Measurements from ENCODE around the gene CAPZA1. TPM values are rescaled to one million over a fixed set of nuclear protein-coding genes. Genes with fewer than 3 reads are reported as not detected.

Gene CAPZA1
- polyA plus RNA-seq, 1 of the 3 experiments (the other 2 are of a cell fraction) = 50.8 TPM

- Histone ChIP-seq H4K20me1 (ENCODE audit: insufficient read depth) (no peaks in the 10 kb centered on the region; the same call in 1 of the 2 replicates), H3K79me2 (ENCODE audit: insufficient read depth) (peaks cover 4% of the 10 kb centered on the region; the same call in 1 of the 2 replicates), H3K36me3 (replicated peaks in 1 of 2; ENCODE audit: control insufficient read depth in 1 of 2, insufficient read depth in 2 of 2, low read length in 1 of 2) (peaks cover 20 to 68% of the 10 kb centered on the region in 2 experiments), H3K27ac (ENCODE audit: low read depth in 2 of 2, low read length in 1 of 2) (no peak overlapping the region), H3K4me2 (no peak overlapping the region), H2AFZ (ENCODE audit: low read depth) (no peak overlapping the region), H3K27me3 (ENCODE audit: insufficient read depth) (no peaks in the 10 kb centered on the region), H3K9me2 (no peaks in the 10 kb centered on the region), H3K9me3 (no peaks in the 10 kb centered on the region), H3F3A (replicated peaks; ENCODE audit: insufficient read depth) (peaks cover 35% of the 10 kb centered on the region), H3K9ac (no peak overlapping the region), H3K4me1 (ENCODE audit: control insufficient read depth in 1 of 2, insufficient read depth in 2 of 2, low read depth in 1 of 2, low read length in 1 of 2) (peaks cover 25 to 32% of the 10 kb centered on the region in 2 experiments; a peak in 3 of 4 replicates), H3K4me3 (ENCODE audit: low read depth in 2 of 2, low read length in 1 of 2) (no peak overlapping the region)
- CTCF ChIA-PET = interaction anchor here (0.9 to 4.4 kb wide), 4 partner anchors 24 to 307 kb away, joined by 3 to 21 read pairs (median 5); no protein-coding TSS in a partner anchor
- WGBS (ENCODE audit: low lambda C conversion rate) = 98% methylated on average over 8 of the region's 9 CpGs
- TF ChIP-seq RXRA (IDR thresholded peaks at IDR 0.05; ENCODE audit: borderline replicate concordance, low read depth) (no peak), EP300 (IDR thresholded peaks at IDR 0.05; ENCODE audit: borderline replicate concordance in 1 of 2, low read depth in 1 of 2, low read length in 1 of 2) (no peak), TEAD4 (IDR thresholded peaks at IDR 0.05; ENCODE audit: borderline replicate concordance, insufficient read depth) (no peak), FOXJ3 (CRISPR knock-in tag; IDR thresholded peaks at IDR 0.05) (no peak), IRF3 (IDR thresholded peaks at IDR 0.05; ENCODE audit: low read depth, low read length) (no peak), REST (IDR thresholded peaks at IDR 0.05; ENCODE audit: low read depth, low read length) (no peak), YY1 (IDR thresholded peaks at IDR 0.05; ENCODE audit: low read depth) (no peak), JUND (IDR thresholded peaks at IDR 0.05) (no peak), RCOR1 (IDR thresholded peaks at IDR 0.05; ENCODE audit: low read length) (no peak), SIN3A (IDR thresholded peaks at IDR 0.05; ENCODE audit: borderline replicate concordance, low read depth, low read length) (no peak), EZH2phosphoT487 (IDR thresholded peaks at IDR 0.05; ENCODE audit: borderline replicate concordance, low read depth) (no peak), RFX5 (IDR thresholded peaks at IDR 0.05; ENCODE audit: low read length) (no peak), TCF12 (IDR thresholded peaks at IDR 0.05) (no peak)
- no peak for DNase-seq
- POLR2A ChIA-PET = interaction anchor here (1.1 kb wide), 1 partner anchor 23 kb away, joined by 6 read pairs; the partner anchor contains the start of gene MOV10
These were observed 78.2 kb downstream of the CAPZA1 start for GRCh38 chr1:112697781-112698201.

Measured in SK-N-SH (cell line).